Right lobe of liver (tissue), 4 donors: ENCODE results near the gene GIMAP1.
A peak's percentile ranks its signal among the peaks of the same experiment; 100 is the strongest.

ENCODE experiments used
- POLR2A ChIP-seq: fragments of 450-650 bp; IDR thresholded peaks from one replicate; pipeline ENCODE4 v1.6.1; 2017; ENCODE audit warnings: antibody characterized with exemption, mild to moderate bottlenecking
- TF ChIP-seq, protein P1 (sequence below), 4 donors: fragments of 200-600 bp in 3 of 4; fragments of 450-650 bp in 1 of 4; IDR thresholded peaks; one replicate each; pipeline versions ENCODE4 v1.5.1 to v1.8.0; 2016 to 2022; ENCODE audit warnings: antibody characterized with exemption in 4 of 4, mild to moderate bottlenecking in 2 of 4
- donor health status: DM: no; HTN: no; CAD: no.
- donor health status: DM: no; HTN: no; CAD: no.
- donor health status: DM: no; HTN: yes; CAD: no.

DNA sequence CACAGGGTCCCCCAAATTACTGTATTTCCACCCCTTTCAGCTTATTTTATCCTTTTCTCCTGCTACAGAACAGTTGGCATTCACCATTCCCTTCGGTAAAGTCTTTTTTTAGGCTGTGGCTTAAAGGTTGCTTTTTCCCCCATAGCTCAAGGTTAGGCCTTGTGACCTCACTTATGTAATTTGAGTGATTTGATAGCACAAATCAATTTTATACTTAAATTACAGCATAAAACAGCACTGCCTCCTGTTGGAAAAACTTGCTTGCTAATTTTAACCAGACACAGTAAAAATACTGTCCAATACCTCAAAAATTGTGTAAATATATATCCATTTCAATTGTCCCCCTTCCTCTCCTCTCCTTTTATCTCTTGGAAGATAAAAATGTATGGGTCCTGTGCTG is 7.1 kb downstream of the GIMAP1 start:
- TF ChIP-seq POLR2A = no peak
- TF ChIP-seq, protein P1, sequence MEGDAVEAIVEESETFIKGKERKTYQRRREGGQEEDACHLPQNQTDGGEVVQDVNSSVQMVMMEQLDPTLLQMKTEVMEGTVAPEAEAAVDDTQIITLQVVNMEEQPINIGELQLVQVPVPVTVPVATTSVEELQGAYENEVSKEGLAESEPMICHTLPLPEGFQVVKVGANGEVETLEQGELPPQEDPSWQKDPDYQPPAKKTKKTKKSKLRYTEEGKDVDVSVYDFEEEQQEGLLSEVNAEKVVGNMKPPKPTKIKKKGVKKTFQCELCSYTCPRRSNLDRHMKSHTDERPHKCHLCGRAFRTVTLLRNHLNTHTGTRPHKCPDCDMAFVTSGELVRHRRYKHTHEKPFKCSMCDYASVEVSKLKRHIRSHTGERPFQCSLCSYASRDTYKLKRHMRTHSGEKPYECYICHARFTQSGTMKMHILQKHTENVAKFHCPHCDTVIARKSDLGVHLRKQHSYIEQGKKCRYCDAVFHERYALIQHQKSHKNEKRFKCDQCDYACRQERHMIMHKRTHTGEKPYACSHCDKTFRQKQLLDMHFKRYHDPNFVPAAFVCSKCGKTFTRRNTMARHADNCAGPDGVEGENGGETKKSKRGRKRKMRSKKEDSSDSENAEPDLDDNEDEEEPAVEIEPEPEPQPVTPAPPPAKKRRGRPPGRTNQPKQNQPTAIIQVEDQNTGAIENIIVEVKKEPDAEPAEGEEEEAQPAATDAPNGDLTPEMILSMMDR (IDR thresholded peaks at IDR 0.05) = peak; percentile 17 to 39 (median 24)
